ENCODE data around the gene BCAS1. TPM values are rescaled to one million over a fixed set of nuclear protein-coding genes. Genes with fewer than 3 reads are reported as not detected.

BCAS1 gene
- total RNA-seq, 2 donors from 2014 or later: not detected

- Histone ChIP-seq H3K4me3 (ENCODE audit: low read length) (peak overlapping the region; percentile 73), H3K27me3 (ENCODE audit: control insufficient read depth, insufficient read depth, low read length, poor library complexity, severe bottlenecking) (no peaks in the 10 kb centered on the region), H3K36me3 (ENCODE audit: control insufficient read depth, insufficient read depth, low read length) (no peaks in the 10 kb centered on the region), H3K27ac (ENCODE audit: low read depth, low read length) (peak overlapping the region; percentile 60), H3K9ac (ENCODE audit: extremely low read depth, low read length, poor library complexity, severe bottlenecking) (peak overlapping the region; percentile 27), H3K4me1 (ENCODE audit: control insufficient read depth, insufficient read depth, low read length) (peaks cover 32% of the 10 kb centered on the region), H3K9me3 (ENCODE audit: control insufficient read depth, low read length) (no peaks in the 10 kb centered on the region)
- Mint-ChIP-seq H3K4me3 (peak overlapping the region; percentile 44), H3K4me1 (peaks cover 68% of the 10 kb centered on the region), H3K36me3 (ENCODE audit: low read depth) (no peaks in the 10 kb centered on the region), H3K27me3 (ENCODE audit: insufficient read depth) (no peaks in the 10 kb centered on the region), H3K9me3 (no peaks in the 10 kb centered on the region), H3K27ac (peak overlapping the region; percentile 91)
- TF ChIP-seq, protein P1, sequence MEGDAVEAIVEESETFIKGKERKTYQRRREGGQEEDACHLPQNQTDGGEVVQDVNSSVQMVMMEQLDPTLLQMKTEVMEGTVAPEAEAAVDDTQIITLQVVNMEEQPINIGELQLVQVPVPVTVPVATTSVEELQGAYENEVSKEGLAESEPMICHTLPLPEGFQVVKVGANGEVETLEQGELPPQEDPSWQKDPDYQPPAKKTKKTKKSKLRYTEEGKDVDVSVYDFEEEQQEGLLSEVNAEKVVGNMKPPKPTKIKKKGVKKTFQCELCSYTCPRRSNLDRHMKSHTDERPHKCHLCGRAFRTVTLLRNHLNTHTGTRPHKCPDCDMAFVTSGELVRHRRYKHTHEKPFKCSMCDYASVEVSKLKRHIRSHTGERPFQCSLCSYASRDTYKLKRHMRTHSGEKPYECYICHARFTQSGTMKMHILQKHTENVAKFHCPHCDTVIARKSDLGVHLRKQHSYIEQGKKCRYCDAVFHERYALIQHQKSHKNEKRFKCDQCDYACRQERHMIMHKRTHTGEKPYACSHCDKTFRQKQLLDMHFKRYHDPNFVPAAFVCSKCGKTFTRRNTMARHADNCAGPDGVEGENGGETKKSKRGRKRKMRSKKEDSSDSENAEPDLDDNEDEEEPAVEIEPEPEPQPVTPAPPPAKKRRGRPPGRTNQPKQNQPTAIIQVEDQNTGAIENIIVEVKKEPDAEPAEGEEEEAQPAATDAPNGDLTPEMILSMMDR (conservative IDR thresholded peaks at IDR 0.05): no peak
- 5 to 30% methylated on average over 6 to 7 of the region's 7 CpGs for WGBS, 2 experiments (ENCODE audit: insufficient coverage in 1 of 2, insufficient read length in 1 of 2)
- DNase-seq: no peak
Observed at GRCh38 chr20:53940360-53940702, 130.1 kb downstream of the BCAS1 start.

DNA sequence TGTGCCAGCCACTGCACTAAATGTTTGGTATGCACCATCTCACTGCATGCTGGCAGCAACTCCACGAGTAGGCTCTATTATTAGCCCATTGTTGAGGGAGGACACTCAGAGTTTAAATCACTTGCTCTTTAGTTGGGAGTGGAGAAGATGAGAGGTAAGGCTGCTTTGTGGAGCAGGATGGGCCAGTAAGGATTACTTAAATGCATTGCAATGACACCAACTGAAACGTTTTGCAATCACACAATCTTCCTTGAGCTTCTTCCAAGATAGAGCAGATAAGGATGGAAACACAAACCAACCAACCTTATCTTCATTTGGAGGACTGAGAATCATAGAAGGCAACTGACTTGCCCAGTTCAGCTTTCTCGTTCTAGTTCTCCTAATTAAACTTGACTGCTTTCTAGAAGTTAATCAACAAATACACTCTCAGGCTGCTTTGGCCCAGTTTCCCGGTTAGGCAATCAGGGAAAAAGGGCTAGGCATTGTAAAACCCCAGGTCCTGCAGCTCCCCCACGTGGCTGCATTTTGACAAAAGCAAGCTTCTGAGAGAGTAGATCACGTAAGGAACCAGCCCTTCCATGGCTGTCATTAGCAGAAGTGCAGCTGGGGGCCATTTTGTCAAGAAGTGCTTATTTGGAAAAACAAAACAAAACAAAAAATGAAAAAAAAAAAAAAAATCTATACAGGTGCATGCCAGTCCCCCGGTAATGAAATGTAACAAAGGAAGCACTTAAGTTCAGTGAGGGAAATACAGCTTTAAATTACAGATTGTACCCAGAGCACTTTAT, 130.6 kb downstream of the BCAS1 start:
- peaks cover 73% of the 10 kb centered on the region for H3K4me1 Mint-ChIP-seq
- H3K36me3 Mint-ChIP-seq (ENCODE audit: low read depth): no peaks in the 10 kb centered on the region
- DNase-seq: peak; percentile 98
- Histone ChIP-seq H3K27me3 (ENCODE audit: control insufficient read depth, insufficient read depth, low read length, poor library complexity, severe bottlenecking) (no peaks in the 10 kb centered on the region), H3K4me3 (ENCODE audit: low read length) (peak overlapping the region; percentile 73), H3K9me3 (ENCODE audit: control insufficient read depth, low read length) (no peaks in the 10 kb centered on the region), H3K27ac (ENCODE audit: low read depth, low read length) (peak overlapping the region; percentile 60), H3K9ac (ENCODE audit: extremely low read depth, low read length, poor library complexity, severe bottlenecking) (peak overlapping the region; percentile 27), H3K4me1 (ENCODE audit: control insufficient read depth, insufficient read depth, low read length) (peaks cover 32% of the 10 kb centered on the region), H3K36me3 (ENCODE audit: control insufficient read depth, insufficient read depth, low read length) (no peaks in the 10 kb centered on the region)
- peak overlapping the region; percentile 44 for H3K4me3 Mint-ChIP-seq
- TF ChIP-seq, protein P1 (conservative IDR thresholded peaks at IDR 0.05): peak; percentile 94
- H3K9me3 Mint-ChIP-seq: no peaks in the 10 kb centered on the region
- 8 to 10% methylated on average over 7 of the region's 7 CpGs for WGBS, 2 experiments (ENCODE audit: insufficient coverage in 1 of 2, insufficient read length in 1 of 2)
- no peaks in the 10 kb centered on the region for H3K27me3 Mint-ChIP-seq (ENCODE audit: insufficient read depth)
- peak overlapping the region; percentile 91 for H3K27ac Mint-ChIP-seq

DNA sequence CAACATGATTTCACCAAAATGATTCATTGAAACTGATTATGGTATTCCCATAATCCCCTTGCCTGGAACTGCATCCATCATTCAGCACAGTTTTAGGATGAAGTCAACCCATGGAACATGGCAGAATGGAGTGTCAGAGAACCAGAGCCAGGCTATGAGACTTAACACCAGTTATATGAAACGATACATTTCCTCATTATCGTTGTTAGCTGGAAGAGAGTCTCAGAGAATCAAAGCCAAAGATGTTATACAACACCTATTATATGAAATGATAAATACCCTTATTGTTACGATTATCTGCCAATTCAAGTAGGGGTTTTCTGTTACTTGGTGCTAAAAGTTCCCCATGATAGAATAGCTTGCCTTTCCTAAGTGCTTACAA, 131.2 kb downstream of the BCAS1 start:
- Histone ChIP-seq H3K27me3 (ENCODE audit: control insufficient read depth, insufficient read depth, low read length, poor library complexity, severe bottlenecking) (no peaks in the 10 kb centered on the region), H3K4me3 (ENCODE audit: low read length) (no peak overlapping the region), H3K4me1 (ENCODE audit: control insufficient read depth, insufficient read depth, low read length) (peaks cover 32% of the 10 kb centered on the region), H3K9me3 (ENCODE audit: control insufficient read depth, low read length) (no peaks in the 10 kb centered on the region), H3K27ac (ENCODE audit: low read depth, low read length) (no peak overlapping the region), H3K9ac (ENCODE audit: extremely low read depth, low read length, poor library complexity, severe bottlenecking) (no peak overlapping the region), H3K36me3 (ENCODE audit: control insufficient read depth, insufficient read depth, low read length) (no peaks in the 10 kb centered on the region)
- H3K4me1 Mint-ChIP-seq: peaks cover 79% of the 10 kb centered on the region
- DNase-seq: no peak
- H3K27ac Mint-ChIP-seq: peak overlapping the region; percentile 91
- H3K4me3 Mint-ChIP-seq: no peak overlapping the region
- 100% methylated on average over 1 of the region's 3 CpGs for WGBS, 2 experiments (ENCODE audit: insufficient coverage in 1 of 2, insufficient read length in 1 of 2)
- no peaks in the 10 kb centered on the region for H3K9me3 Mint-ChIP-seq
- H3K27me3 Mint-ChIP-seq (ENCODE audit: insufficient read depth): no peaks in the 10 kb centered on the region
- TF ChIP-seq, protein P1 (conservative IDR thresholded peaks at IDR 0.05): no peak
- no peaks in the 10 kb centered on the region for H3K36me3 Mint-ChIP-seq (ENCODE audit: low read depth)
